ENCODE measurements around the gene ANKMY1. TPM values are rescaled to one million over a fixed set of nuclear protein-coding genes. Genes with fewer than 3 reads are reported as not detected.

The ANKMY1 gene
- total RNA-seq, 1 donor from 2014 or later: 7.2 TPM

GRCh38 chr2:240594511-240595380 lies 37.0 kb upstream of the ANKMY1 start:
- no peak overlapping the region for H2AFZ ChIP-seq (ENCODE audit: low read depth, low read length)

GRCh38 chr2:240593703-240594451 lies 36.1 kb upstream of the ANKMY1 start:
- H3K27ac Mint-ChIP-seq (ENCODE audit: unreplicated experiment): no peak overlapping the region
- no peaks in the 10 kb centered on the region for H3K27me3 ChIP-seq (ENCODE audit: insufficient read depth, low read length)

More at GRCh38 chr2:240594511-240595380, 37.0 kb upstream of the ANKMY1 start:
- Histone ChIP-seq H3K9me3 (ENCODE audit: insufficient read depth, low read depth, low read length) (no peaks in the 10 kb centered on the region), H3K9ac (ENCODE audit: low read length) (no peak overlapping the region), H3K4me3 (ENCODE audit: insufficient read depth, low read depth, low read length) (no peak overlapping the region), H3K27ac (ENCODE audit: low read depth, low read length) (no peak overlapping the region), H3K36me3 (ENCODE audit: insufficient read depth, low read length) (peaks cover 4% of the 10 kb centered on the region), H3K27me3 (ENCODE audit: insufficient read depth, low read length) (no peaks in the 10 kb centered on the region), H3K79me2 (ENCODE audit: insufficient read depth, low read length) (peaks cover 33% of the 10 kb centered on the region), H3K4me2 (ENCODE audit: low read length) (no peak overlapping the region), H3K4me1 (ENCODE audit: insufficient read depth, low read length) (peaks cover 11% of the 10 kb centered on the region), H4K20me1 (ENCODE audit: insufficient read depth, low read length) (peaks cover 68% of the 10 kb centered on the region)
- Mint-ChIP-seq H3K36me3 (ENCODE audit: low read depth, unreplicated experiment) (peaks cover 7% of the 10 kb centered on the region), H3K4me3 (ENCODE audit: unreplicated experiment) (no peak overlapping the region), H3K27ac (ENCODE audit: unreplicated experiment) (no peak overlapping the region), H3K27me3 (ENCODE audit: low read depth, unreplicated experiment) (no peaks in the 10 kb centered on the region), H3K4me1 (ENCODE audit: low read depth, unreplicated experiment) (peaks cover 6% of the 10 kb centered on the region), H3K9me3 (ENCODE audit: unreplicated experiment) (no peaks in the 10 kb centered on the region)
- no peak for TF ChIP-seq EZH2 (IDR thresholded peaks at IDR 0.05; ENCODE audit: insufficient read depth, low read length)
- DNase-seq (ENCODE audit: low read depth): no peak
- no peak for FAIRE-seq

More at GRCh38 chr2:240593703-240594451, 36.1 kb upstream of the ANKMY1 start:
- Histone ChIP-seq H3K4me2 (ENCODE audit: low read length) (no peak overlapping the region), H4K20me1 (ENCODE audit: insufficient read depth, low read length) (peaks cover 76% of the 10 kb centered on the region), H3K36me3 (ENCODE audit: insufficient read depth, low read length) (peaks cover 4% of the 10 kb centered on the region), H3K9me3 (ENCODE audit: insufficient read depth, low read depth, low read length) (no peaks in the 10 kb centered on the region), H2AFZ (ENCODE audit: low read depth, low read length) (no peak overlapping the region), H3K4me1 (ENCODE audit: insufficient read depth, low read length) (peaks cover 11% of the 10 kb centered on the region), H3K79me2 (ENCODE audit: insufficient read depth, low read length) (peaks cover 41% of the 10 kb centered on the region), H3K9ac (ENCODE audit: low read length) (no peak overlapping the region), H3K27ac (ENCODE audit: low read depth, low read length) (no peak overlapping the region), H3K4me3 (ENCODE audit: insufficient read depth, low read depth, low read length) (no peak overlapping the region)
- Mint-ChIP-seq H3K9me3 (ENCODE audit: unreplicated experiment) (no peaks in the 10 kb centered on the region), H3K27me3 (ENCODE audit: low read depth, unreplicated experiment) (no peaks in the 10 kb centered on the region), H3K36me3 (ENCODE audit: low read depth, unreplicated experiment) (peaks cover 5% of the 10 kb centered on the region), H3K4me3 (ENCODE audit: unreplicated experiment) (no peak overlapping the region), H3K4me1 (ENCODE audit: low read depth, unreplicated experiment) (peaks cover 6% of the 10 kb centered on the region)
- no peak for TF ChIP-seq EZH2 (IDR thresholded peaks at IDR 0.05; ENCODE audit: insufficient read depth, low read length)
- TF ChIP-seq CTCF (IDR thresholded peaks at IDR 0.05; ENCODE audit: insufficient read depth, low read depth, low read length): no peak
- DNase-seq (ENCODE audit: low read depth) (no peak), FAIRE-seq (no peak)

All from astrocyte (in vitro differentiated cells and primary cell).